Stimulated activated CD4-positive, alpha-beta T cell treated with anti-CD3 and anti-CD28 coated beads, Interleukin-4, amount 100 ng/mL, for 24 hours (primary cell): ENCODE measurements around the gene HTR1D.

Experiments used
- DNase-seq: peaks from one replicate; pipeline ENCODE4 v3.0.0-alpha.2; 2020

HTR1D gene

DNA sequence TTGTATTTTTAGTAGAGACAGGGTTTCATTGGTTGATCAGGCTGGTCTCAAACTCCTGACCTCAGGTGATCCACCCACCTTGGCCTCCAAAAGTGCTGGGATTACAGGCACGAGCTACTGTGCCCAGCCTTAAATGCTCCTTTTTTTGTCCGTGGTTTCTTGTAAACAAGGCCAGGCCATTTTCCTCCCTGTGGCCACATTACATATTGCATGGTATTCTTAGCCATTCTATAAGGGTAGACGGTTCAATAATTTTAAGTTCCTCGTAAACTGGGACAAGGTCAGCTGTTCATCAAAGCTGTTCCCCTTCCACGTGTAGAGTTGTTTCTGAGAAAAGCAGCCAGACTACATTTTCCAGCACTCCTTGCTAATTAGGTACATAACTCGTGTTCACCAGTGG lies 38.4 kb downstream of the HTR1D start:
- DNase-seq = no peak

GRCh38 chr1:23178414-23178813 lies 38.9 kb downstream of the HTR1D start:
- DNase-seq = no peak

DNA sequence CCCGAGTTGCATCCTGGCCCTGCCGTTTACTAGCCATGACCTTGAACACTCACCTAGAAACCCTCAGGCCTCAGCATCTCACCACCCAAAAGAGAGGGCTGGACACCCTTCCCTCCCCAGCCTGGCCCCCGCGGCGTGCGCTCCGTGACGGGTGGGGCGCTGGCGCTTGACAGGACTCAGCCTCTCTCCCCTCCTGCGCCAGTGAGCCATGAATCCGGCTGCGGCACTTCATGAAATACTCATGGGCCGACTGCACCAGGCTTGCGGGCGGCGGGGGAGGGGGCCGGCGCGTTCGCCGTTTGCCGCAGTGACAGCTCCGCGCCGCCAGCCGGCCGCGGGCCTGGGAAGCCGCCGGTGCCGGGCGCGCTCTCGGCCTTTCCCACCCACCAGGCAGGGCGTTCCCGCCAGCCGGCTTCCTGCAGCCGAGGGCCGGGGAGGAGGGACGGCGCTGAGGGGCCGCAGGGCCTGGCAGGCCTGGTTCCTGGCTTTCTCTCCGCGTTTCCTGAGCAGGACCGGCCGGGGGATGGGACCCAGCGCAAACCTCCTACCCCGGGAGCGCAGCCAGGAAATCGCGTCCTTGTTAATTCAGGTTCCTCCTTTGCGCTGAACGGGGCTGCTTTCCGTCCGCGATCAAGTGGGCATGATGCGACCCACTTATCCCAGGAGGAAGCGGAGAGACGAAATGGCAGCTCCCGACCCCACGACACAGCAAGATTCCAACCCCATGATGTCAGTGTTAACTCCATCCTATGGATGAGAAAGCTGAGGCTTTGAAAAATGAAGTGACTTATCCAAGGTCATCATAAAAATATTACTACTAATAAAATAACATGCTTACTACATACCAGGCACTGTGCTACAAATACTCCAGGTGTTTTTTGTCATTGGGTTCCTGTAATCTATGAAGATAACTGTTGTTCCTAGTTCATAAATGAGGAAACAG lies 39.6 kb downstream of the HTR1D start:
- peak; percentile 53 for DNase-seq

DNA sequence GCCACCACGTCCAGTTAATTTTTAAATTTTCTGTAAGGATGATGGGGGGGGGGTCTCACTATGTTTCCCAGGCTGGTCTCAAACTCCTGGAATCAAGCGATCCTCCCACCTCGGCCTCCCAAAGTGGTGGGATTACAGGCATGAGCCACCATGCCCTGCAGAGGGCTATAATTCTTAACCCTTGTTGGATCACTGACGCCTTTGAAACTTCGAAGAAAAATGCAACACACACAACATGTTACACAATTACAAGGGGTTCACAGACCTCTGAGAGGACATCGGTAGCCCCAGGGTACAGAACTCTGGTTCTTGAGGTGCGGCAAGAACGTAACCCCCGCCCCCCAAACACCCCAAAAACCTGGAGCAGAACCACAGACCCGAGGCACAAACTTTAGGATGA lies 40.3 kb downstream of the HTR1D start:
- no peak for DNase-seq

- DNase-seq = no peak
Observed at GRCh38 chr1:23174426-23175110, 42.7 kb downstream of the HTR1D start.

DNA sequence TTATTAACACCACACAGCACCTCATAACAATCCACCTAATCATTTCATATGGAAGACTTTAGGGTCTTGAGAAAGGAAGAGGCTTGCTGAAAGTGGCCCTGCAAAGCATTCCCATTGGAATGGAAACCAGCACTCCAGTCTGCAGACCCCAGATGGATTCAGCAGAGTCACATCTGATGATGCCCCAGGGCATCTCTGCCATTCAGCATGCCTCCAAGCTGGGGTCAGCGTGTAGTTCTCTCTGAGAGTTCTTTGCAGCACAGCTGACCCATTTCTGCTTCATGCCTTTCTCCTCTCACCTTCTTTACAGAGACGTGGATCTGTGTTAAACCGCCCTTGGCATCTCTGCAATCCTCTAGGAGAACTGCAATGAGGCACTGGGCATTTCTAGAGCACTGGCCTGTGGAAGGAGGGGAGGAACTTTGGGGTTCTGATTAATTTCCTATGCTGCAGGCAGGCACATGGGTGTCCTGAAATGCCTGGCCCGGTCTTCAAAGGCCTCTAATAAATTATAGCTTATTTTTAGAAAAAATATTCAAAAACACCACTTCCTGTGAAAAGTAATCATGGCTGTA lies 46.0 kb downstream of the HTR1D start:
- no peak for DNase-seq

DNA sequence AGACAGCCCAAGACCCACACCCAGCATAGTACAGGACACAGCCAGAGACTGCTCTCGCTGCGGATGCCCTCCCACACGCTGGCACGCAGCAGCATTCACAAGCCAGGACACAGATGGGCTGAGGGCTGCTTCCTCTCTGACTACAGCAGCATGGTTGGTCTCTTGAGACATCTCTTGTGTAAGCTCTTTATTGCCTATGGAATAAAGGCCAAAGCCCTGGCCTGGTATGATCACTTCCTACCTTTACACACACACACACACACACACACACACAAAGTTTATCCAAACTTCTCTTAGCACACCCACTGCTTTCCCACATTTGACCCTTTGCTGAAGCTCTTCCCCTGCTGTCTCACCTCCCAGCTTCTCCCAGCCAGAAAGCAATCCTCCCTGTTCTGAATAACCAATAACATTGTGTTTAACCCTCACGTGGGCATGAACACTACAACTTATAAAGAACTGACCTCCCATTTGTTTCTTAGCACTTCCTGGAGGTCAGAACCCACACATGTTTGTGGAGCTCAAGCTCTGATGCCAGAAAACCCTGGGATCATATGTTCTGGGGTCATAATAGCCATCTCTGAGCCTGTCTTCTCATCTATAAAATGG lies 47.5 kb downstream of the HTR1D start:
- no peak for DNase-seq

GRCh38 chr1:23169195-23169575 lies 48.1 kb downstream of the HTR1D start:
- DNase-seq = no peak

DNA sequence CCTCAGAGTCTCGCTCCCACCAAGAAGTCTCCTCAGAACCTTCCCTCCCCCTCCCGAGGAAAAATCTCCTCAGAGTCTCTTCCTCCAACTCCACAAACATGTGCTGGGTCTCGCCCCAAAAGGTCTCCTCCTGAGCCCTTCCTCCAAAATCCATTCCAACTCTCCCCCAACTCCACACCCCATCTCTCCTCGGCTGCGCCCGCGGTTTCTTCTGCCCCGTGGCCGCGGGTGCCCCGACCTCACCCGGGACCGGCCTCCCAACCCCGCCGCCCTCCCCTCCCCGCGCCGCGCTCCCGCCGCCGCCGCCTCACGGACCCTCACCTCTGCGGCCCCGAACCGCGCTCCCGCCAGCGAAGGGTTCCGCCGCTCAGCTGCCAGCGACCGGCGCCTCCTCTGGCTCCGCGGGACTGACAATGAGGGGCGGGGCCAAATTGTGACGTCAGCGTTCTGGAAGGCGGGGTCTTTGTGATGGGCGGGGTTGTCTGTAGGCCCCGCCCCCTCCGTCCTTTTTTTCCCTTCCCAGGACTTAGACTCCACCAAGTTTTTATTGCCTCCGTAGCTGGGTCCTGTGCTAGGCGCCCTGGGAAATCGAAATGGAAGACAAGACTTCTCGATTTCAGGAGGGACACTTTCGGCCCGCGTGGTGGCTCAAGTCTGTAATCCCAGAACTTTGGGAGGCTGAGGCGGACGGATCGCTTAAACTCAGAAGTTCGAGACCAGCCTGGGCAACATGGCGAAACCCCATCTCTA lies 48.7 kb downstream of the HTR1D start, which contains the start of gene LUZP1:
Gene LUZP1 (minus strand): TSS at position 412 of the 750 bp plus-strand sequence.
- DNase-seq = peak; percentile 91

DNA sequence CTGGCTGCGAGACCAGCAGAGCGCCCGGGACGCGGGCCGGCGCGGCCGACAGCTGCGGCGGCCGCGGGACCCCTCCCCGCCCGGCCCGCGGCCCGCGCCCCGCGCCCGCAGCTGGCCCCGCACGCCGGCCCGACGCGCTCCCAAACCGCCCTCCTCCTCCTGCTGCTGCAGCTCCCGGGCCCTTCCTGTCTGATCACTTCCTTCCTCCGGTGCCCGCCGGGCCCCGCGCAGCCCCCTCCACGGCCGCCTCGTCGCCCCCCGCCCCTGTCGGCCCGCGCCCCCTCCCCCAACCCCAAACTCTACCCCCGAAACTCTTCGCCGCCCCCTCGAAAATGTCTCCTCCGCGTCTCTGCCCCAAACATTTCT lies 49.2 kb downstream of the HTR1D start:
- peak; percentile 26 for DNase-seq

DNA sequence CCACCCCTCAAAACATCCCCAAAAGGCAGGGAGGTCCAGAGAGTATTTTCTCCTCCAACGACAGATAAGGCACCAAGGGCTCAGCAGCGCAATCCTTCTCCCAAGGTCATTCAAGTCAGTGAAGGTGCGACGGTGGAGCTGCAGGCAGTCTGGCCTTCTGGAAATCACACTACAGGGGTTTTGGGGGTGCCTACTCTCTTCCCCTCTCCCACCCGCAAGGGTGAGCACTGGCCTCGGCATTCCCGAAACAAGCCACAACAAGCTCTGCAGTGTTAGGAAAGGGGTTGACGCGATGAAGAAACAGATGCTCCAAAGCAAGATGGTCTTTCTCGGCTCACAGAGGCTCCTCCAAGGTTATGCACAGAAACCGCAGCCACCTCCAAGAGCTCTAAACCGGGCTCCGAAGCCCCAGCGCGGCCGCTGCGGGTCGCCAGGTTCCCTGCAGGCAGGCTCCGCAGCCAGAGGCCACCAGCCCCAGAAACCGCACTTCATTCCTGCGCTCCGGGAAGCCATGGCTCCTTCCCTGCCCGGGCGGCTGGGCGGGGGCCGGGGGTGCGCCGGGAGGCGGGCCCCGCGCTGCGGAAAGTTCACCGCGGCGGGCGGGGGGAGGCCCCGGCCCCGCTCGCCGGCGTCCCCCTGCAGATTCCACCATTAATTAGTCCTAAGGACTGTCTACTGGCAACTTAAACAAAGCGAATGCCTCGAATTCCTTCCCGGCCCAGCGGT lies 49.8 kb downstream of the HTR1D start:
- peak; percentile 27 for DNase-seq

GRCh38 chr1:23166854-23167253 lies 50.4 kb downstream of the HTR1D start:
- DNase-seq = no peak

GRCh38 chr1:23163395-23163794 lies 53.9 kb downstream of the HTR1D start:
- DNase-seq = no peak

- no peak for DNase-seq
Observed at GRCh38 chr1:23159963-23160877, 57.1 kb downstream of the HTR1D start.

DNA sequence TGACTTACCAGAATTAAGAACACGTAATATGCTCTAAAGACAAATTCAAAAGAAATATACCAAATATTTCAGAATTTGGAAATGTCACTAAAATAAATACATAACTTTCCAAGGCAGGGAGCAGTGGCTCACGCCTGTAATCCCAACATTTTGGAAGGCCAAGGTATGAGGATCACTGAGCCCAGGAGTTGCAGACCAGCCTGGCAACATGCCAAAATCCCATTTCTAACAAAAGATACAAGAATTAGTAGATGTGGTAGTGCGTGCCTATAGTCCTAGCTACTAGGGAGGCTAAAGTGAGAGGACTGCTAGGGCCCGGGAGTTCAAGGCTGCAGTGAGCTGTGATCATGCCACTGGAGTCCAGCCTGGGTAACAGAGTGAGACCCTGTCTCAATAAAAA lies 60.4 kb downstream of the HTR1D start:
- DNase-seq = no peak

DNA sequence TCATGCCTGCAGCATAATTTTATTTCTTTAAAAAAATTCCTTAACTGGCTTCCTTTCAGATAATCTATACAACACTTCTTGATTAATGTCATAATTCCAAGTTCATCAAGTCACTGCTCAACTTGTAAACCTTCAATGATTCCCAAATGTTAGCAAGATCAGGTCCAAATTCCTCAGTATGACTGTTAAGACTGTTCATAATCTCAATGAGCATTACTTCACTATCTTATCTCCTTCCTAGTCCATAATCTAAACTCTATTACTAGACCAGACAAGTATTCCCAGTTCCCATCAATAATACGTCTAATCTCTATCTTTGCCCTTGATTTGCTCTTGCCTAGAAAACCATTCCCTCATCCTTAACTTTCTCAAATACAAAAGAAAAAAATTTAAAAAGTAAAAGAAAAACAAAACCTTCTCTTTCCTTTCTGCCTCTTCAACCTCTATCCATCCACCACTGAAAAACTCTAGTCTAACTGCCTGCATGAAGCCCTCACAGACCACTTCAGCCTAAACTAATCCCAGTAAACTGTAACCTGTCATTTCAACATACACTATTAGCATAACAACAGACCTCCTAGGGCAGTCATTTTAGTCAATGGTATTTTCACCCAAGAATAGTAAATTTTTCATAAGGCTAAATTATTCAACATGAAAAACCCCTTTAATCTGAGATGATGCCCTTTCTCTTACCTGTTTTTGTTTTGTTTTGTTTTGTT lies 64.2 kb downstream of the HTR1D start:
- DNase-seq = no peak

DNA sequence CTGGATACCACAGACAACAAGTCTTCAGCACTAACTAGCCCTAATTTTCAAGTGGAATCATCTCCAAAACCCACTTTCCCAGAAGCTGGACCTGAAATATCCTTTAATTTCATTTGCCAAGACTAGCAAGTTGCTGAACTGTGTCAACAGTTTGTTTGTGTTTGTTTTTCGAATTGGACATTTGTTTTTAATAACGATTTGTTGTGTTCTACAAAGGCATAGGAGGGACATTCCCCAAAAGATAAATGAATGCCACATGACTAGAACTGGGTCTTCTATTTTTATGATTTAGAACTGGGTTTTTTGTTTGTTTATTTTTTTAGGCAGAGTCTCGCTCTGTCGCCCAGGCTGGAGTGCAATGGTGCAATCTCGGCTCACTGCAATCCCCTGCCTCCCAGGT lies 66.6 kb downstream of the HTR1D start:
- no peak for DNase-seq

GRCh38 chr1:23150125-23150524 lies 67.2 kb downstream of the HTR1D start:
- no peak for DNase-seq

GRCh38 chr1:23149114-23149513 lies 68.2 kb downstream of the HTR1D start:
- DNase-seq = no peak

- no peak for DNase-seq
Observed at GRCh38 chr1:23148084-23148483, 69.2 kb downstream of the HTR1D start.
